Mesothelial cell of epicardium (in vitro differentiated cells): ENCODE measurements around the gene LARGE2. TPM values are rescaled to one million over a fixed set of nuclear protein-coding genes. Genes with fewer than 3 reads are reported as not detected.

ENCODE experiments used
- DNase-seq, 2 experiments: peaks; one replicate each; pipeline ENCODE4 v3.0.0; 2021; ENCODE audit warnings: low spot score in 2 of 2; ENCODE audit not compliant: unreplicated experiment in 2 of 2
- H3K27ac Mint-ChIP-seq: 2 replicates; pipeline ENCODE4 v1.8.0; 2021; ENCODE audit warnings: mixed read lengths
- H3K27me3 Mint-ChIP-seq: 2 replicates; pipeline ENCODE4 v1.8.0; 2021; ENCODE audit warnings: low read depth, mixed read lengths
- H3K36me3 Mint-ChIP-seq: 2 replicates; pipeline ENCODE4 v1.8.0; 2021; ENCODE audit warnings: mixed read lengths
- H3K4me1 Mint-ChIP-seq: 2 replicates; pipeline ENCODE4 v1.8.0; 2021; ENCODE audit warnings: mixed read lengths
- H3K4me3 Mint-ChIP-seq: 2 replicates; pipeline ENCODE4 v1.8.0; 2021; ENCODE audit warnings: mild to moderate bottlenecking, moderate library complexity, mixed read lengths
- H3K9me3 Mint-ChIP-seq: 2 replicates; pipeline ENCODE4 v1.8.0; 2021; ENCODE audit warnings: mixed read lengths
- CTCF ChIP-seq: fragments of 200-600 bp; sonication (generic); IDR thresholded peaks from one replicate; pipeline ENCODE4 v1.5.0; 2021; ENCODE audit warnings: antibody characterized with exemption; ENCODE audit not compliant: unreplicated experiment
- total RNA-seq: library from RNA; stranded (reverse); gene quantifications from 3 replicates; pipeline ENCODE4 v1.2.1, GENCODE V29; 2021

LARGE2 gene
- total RNA-seq, 1 donor from 2014 or later, result 5.2 TPM

- Mint-ChIP-seq H3K4me3 (peak overlapping the region; percentile 38), H3K36me3 (peaks cover 7% of the 10 kb centered on the region), H3K4me1 (peaks cover 12% of the 10 kb centered on the region), H3K9me3 (no peaks in the 10 kb centered on the region), H3K27me3 (peaks cover 2% of the 10 kb centered on the region), H3K27ac (no peak overlapping the region)
- DNase-seq, result no peak
- no peak for TF ChIP-seq CTCF
Observed at GRCh38 chr11:45915446-45915845, 7.0 kb upstream of the LARGE2 start.

GRCh38 chr11:45917286-45917622 lies 5.2 kb upstream of the LARGE2 start:
- H3K27me3 Mint-ChIP-seq, result peaks cover 16% of the 10 kb centered on the region
- H3K4me1 Mint-ChIP-seq, result peaks cover 18% of the 10 kb centered on the region
- no peaks in the 10 kb centered on the region for H3K9me3 Mint-ChIP-seq
- H3K27ac Mint-ChIP-seq, result peak overlapping the region; percentile 98
- TF ChIP-seq CTCF, result no peak
- DNase-seq, result no peak
- peaks cover 2% of the 10 kb centered on the region for H3K36me3 Mint-ChIP-seq
- H3K4me3 Mint-ChIP-seq, result peak overlapping the region; percentile 96

- peaks cover 16% of the 10 kb centered on the region for H3K27me3 Mint-ChIP-seq
- no peaks in the 10 kb centered on the region for H3K9me3 Mint-ChIP-seq
- H3K27ac Mint-ChIP-seq, result peak within 1 kb of the TSS; percentile 98
- peak within 1 kb of the TSS; percentile 96 for H3K4me3 Mint-ChIP-seq
- no peak for TF ChIP-seq CTCF
- H3K4me1 Mint-ChIP-seq, result peaks cover 18% of the 10 kb centered on the region
- H3K36me3 Mint-ChIP-seq, result peaks cover 2% of the 10 kb centered on the region
- DNase-seq, result peak; percentile 94 to 95
Observed at GRCh38 chr11:45917623-45918330, 4.7 kb upstream of the LARGE2 start, which contains the start of gene PEX16. Gene PEX16 (minus strand): TSS chr11:45917877. CDS start chr11:45917811, 66 bp downstream.

GRCh38 chr11:45918331-45918941 lies 4.0 kb upstream of the LARGE2 start:
- peaks cover 2% of the 10 kb centered on the region for H3K36me3 Mint-ChIP-seq
- peaks cover 20% of the 10 kb centered on the region for H3K27me3 Mint-ChIP-seq
- peak overlapping the region; percentile 96 for H3K4me3 Mint-ChIP-seq
- no peaks in the 10 kb centered on the region for H3K9me3 Mint-ChIP-seq
- DNase-seq, result peak; percentile 56 to 71
- H3K4me1 Mint-ChIP-seq, result peaks cover 21% of the 10 kb centered on the region
- TF ChIP-seq CTCF, result no peak
- H3K27ac Mint-ChIP-seq, result peak overlapping the region; percentile 98

- H3K4me1 Mint-ChIP-seq, result peaks cover 21% of the 10 kb centered on the region
- no peak for DNase-seq
- no peak for TF ChIP-seq CTCF
- H3K36me3 Mint-ChIP-seq, result no peaks in the 10 kb centered on the region
- H3K27me3 Mint-ChIP-seq, result peaks cover 24% of the 10 kb centered on the region
- peak overlapping the region; percentile 96 for H3K4me3 Mint-ChIP-seq
- no peaks in the 10 kb centered on the region for H3K9me3 Mint-ChIP-seq
- peak overlapping the region; percentile 98 for H3K27ac Mint-ChIP-seq
Observed at GRCh38 chr11:45918962-45919675, 3.3 kb upstream of the LARGE2 start.
